PC-9 (cell line): ENCODE results near the gene MCC. TPM values are rescaled to one million over a fixed set of nuclear protein-coding genes. Genes with fewer than 3 reads are reported as not detected.

Experiments used
- BruUV-seq: library from RNA; stranded (reverse); fragments of 400-500 nt; replicated peaks from 2 replicates; lab custom pipeline; 2021; lab: Mats Ljungman, UMichigan
- CTCF ChIA-PET: fragments of 300-600 bp; sonication (Branson Sonifier 250); formaldehyde crosslinking; loops from one replicate; lab custom pipeline; 2022; ENCODE audit warnings: antibody characterized with exemption; lab: Charles Lee
- POLR2A ChIA-PET: fragments of 300-600 bp; sonication (Branson Sonifier 250); formaldehyde crosslinking; loops from one replicate; lab custom pipeline; 2022; ENCODE audit warnings: antibody characterized with exemption; ENCODE audit not compliant: unreplicated experiment; lab: Charles Lee
- DNase-seq, 2 experiments: peaks; one replicate each; pipeline versions ENCODE4 v3.0.0 to v3.0.0-alpha.2; 2015 to 2022; ENCODE audit warnings: mixed read lengths in 1 of 2
- H2AFZ ChIP-seq: fragments of 200-600 bp; sonication (generic); 2 replicates; pipeline ENCODE4 v1.8.1; 2017; ENCODE audit warnings: antibody characterized with exemption
- H3F3A ChIP-seq: fragments of 200-600 bp; sonication (generic); 2 replicates; pipeline ENCODE4 v1.8.1; 2017; ENCODE audit warnings: antibody characterized with exemption, mild to moderate bottlenecking, low read depth; ENCODE audit not compliant: insufficient read depth
- H3K27ac ChIP-seq: fragments of 200-600 bp; sonication (generic); 2 replicates; pipeline ENCODE4 v1.6.1; 2016; ENCODE audit warnings: mixed run types
- H3K27me3 ChIP-seq: fragments of 200-600 bp; sonication (generic); 2 replicates; pipeline ENCODE4 v1.6.1; 2016; ENCODE audit warnings: low read depth, mixed run types; ENCODE audit not compliant: insufficient read depth
- H3K36me3 ChIP-seq: fragments of 200-600 bp; sonication (generic); 2 replicates; pipeline ENCODE4 v1.6.1; 2016; ENCODE audit warnings: low read depth, mixed run types
- H3K4me1 ChIP-seq: fragments of 200-600 bp; sonication (generic); replicated peaks from 2 replicates; pipeline ENCODE4 v1.6.1; 2016; ENCODE audit warnings: mixed run types; ENCODE audit not compliant: insufficient read depth
- H3K4me2 ChIP-seq: fragments of 200-600 bp; sonication (generic); 2 replicates; pipeline ENCODE4 v1.6.1; 2017; ENCODE audit warnings: mixed run types
- H3K4me3 ChIP-seq: fragments of 200-600 bp; sonication (generic); 2 replicates; pipeline ENCODE4 v1.6.1; 2016; ENCODE audit warnings: mixed run types
- H3K79me2 ChIP-seq: fragments of 200-600 bp; sonication (generic); 2 replicates; pipeline ENCODE4 v1.6.1; 2017; ENCODE audit warnings: low read depth, mixed run types
- H3K9me2 ChIP-seq: fragments of 200-600 bp; sonication (generic); 2 replicates; pipeline ENCODE4 v1.8.1; 2017; ENCODE audit warnings: mild to moderate bottlenecking; ENCODE audit not compliant: insufficient read depth
- H3K9me3 ChIP-seq: fragments of 200-600 bp; sonication (generic); 2 replicates; pipeline ENCODE4 v1.8.1; 2016; ENCODE audit warnings: low read depth; ENCODE audit not compliant: insufficient read depth
- H4K20me1 ChIP-seq: fragments of 200-600 bp; sonication (generic); 2 replicates; pipeline ENCODE4 v1.8.1; 2017; ENCODE audit not compliant: insufficient read depth
- CTCF ChIP-seq: fragments of 200-600 bp; sonication (generic); conservative IDR thresholded peaks from 2 replicates; pipeline ENCODE4 v1.6.1; 2017; ENCODE audit warnings: mixed run types, antibody characterized with exemption, mild to moderate bottlenecking, moderate library complexity
- EZH2 ChIP-seq: fragments of 200-600 bp; sonication (generic); IDR thresholded peaks from 2 replicates; pipeline ENCODE4 v1.8.0; 2017; ENCODE audit warnings: antibody characterized with exemption, low read depth
- intact Hi-C: fragments of 100-400 bp; cut with micrococcal nuclease; formaldehyde crosslinking; loops from one replicate; pipeline ENCODE4 v1.10.0; 2022; ENCODE audit not compliant: unreplicated experiment
- total RNA-seq: library from RNA; stranded (reverse); gene quantifications from 2 replicates; pipeline ENCODE4 v1.2.3, GENCODE V29; 2021

Gene MCC
- total RNA-seq, 1 experiment from 2014 or later = 2.5 TPM

DNA sequence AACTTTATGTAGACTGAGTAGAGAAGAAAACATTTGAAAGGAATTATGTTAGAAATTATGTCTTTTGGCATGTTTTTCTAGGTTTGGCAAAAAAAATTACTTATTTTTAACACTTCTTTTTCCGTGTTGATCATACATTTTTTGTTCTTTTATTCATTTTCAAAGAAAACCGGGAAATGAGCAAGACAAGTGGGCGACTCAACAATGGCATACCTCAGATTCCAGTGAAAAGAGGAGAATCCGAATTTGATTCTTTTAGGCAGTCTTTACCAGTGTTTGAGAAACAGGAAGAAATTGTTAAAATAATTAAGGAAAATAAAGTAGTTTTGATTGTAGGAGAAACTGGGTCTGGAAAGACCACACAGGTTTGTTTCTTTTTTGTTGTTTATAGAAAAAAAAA lies 38.2 kb upstream of the MCC start:
- H3K4me2 ChIP-seq = no peak overlapping the region
- TF ChIP-seq CTCF (no peak), EZH2 (no peak)
- H3K9me3 ChIP-seq = no peaks in the 10 kb centered on the region
- no peaks in the 10 kb centered on the region for H3F3A ChIP-seq
- intact Hi-C loops = no loop called here
- no peak overlapping the region for H3K27ac ChIP-seq
- no peak overlapping the region for H2AFZ ChIP-seq
- no peaks in the 10 kb centered on the region for H3K9me2 ChIP-seq
- no peak overlapping the region for H3K4me3 ChIP-seq
- CTCF ChIA-PET = no interaction called here
- BruUV-seq = no TSS peak
- POLR2A ChIA-PET = no interaction called here
- no peaks in the 10 kb centered on the region for H3K4me1 ChIP-seq
- H4K20me1 ChIP-seq = no peaks in the 10 kb centered on the region
- peaks cover 12% of the 10 kb centered on the region for H3K36me3 ChIP-seq
- H3K27me3 ChIP-seq = no peaks in the 10 kb centered on the region
- no peaks in the 10 kb centered on the region for H3K79me2 ChIP-seq
- DNase-seq = no peak

- H3K4me2 ChIP-seq = no peak overlapping the region
- H3K4me3 ChIP-seq = no peak overlapping the region
- intact Hi-C loops = no loop called here
- H3K27ac ChIP-seq = no peak overlapping the region
- no TSS peak for BruUV-seq
- no peaks in the 10 kb centered on the region for H3K9me3 ChIP-seq
- H3K27me3 ChIP-seq = no peaks in the 10 kb centered on the region
- H2AFZ ChIP-seq = no peak overlapping the region
- no peaks in the 10 kb centered on the region for H4K20me1 ChIP-seq
- 0 out of 2 replicates have a peak, but pooled peaks cover 3% of the 10 kb centered on the region for H3K79me2 ChIP-seq
- DNase-seq = no peak
- H3K9me2 ChIP-seq = no peaks in the 10 kb centered on the region
- CTCF ChIA-PET = no interaction called here
- H3K4me1 ChIP-seq = no peaks in the 10 kb centered on the region
- POLR2A ChIA-PET = no interaction called here
- TF ChIP-seq EZH2 (no peak), CTCF (no peak)
- no peaks in the 10 kb centered on the region for H3F3A ChIP-seq
- 0 out of 2 replicates have a peak, but pooled peaks cover 5% of the 10 kb centered on the region for H3K36me3 ChIP-seq
These were observed 36.7 kb upstream of the MCC start for GRCh38 chr5:113524927-113525326.

- H3K9me2 ChIP-seq = no peaks in the 10 kb centered on the region
- no peaks in the 10 kb centered on the region for H3K9me3 ChIP-seq
- H3F3A ChIP-seq = no peaks in the 10 kb centered on the region
- no TSS peak for BruUV-seq
- no peaks in the 10 kb centered on the region for H3K27me3 ChIP-seq
- no peaks in the 10 kb centered on the region for H4K20me1 ChIP-seq
- ChIA-PET CTCF (no interaction called here), POLR2A (no interaction called here)
- 0 out of 2 replicates have a peak, but pooled peaks cover 3% of the 10 kb centered on the region for H3K79me2 ChIP-seq
- H3K36me3 ChIP-seq = 0 out of 2 replicates have a peak, but pooled peaks cover 5% of the 10 kb centered on the region
- H3K27ac ChIP-seq = no peak overlapping the region
- TF ChIP-seq CTCF = no peak
- no peak for TF ChIP-seq EZH2
- H2AFZ ChIP-seq = no peak overlapping the region
- no peak overlapping the region for H3K4me3 ChIP-seq
- H3K4me2 ChIP-seq = no peak overlapping the region
- intact Hi-C loops = no loop called here
- no peak for DNase-seq
- H3K4me1 ChIP-seq = no peaks in the 10 kb centered on the region
These were observed 34.9 kb upstream of the MCC start for GRCh38 chr5:113523168-113523567.
